HG03045 (cell line): ENCODE results near the gene BTRC.

Source experiments
- ATAC-seq: cut with Tn5 transposase; IDR thresholded peaks from one replicate; pipeline ENCODE4 v1.9.1; 2021; ENCODE audit warnings: mild to moderate bottlenecking, moderate library complexity; ENCODE audit not compliant: unreplicated experiment

The BTRC gene

DNA sequence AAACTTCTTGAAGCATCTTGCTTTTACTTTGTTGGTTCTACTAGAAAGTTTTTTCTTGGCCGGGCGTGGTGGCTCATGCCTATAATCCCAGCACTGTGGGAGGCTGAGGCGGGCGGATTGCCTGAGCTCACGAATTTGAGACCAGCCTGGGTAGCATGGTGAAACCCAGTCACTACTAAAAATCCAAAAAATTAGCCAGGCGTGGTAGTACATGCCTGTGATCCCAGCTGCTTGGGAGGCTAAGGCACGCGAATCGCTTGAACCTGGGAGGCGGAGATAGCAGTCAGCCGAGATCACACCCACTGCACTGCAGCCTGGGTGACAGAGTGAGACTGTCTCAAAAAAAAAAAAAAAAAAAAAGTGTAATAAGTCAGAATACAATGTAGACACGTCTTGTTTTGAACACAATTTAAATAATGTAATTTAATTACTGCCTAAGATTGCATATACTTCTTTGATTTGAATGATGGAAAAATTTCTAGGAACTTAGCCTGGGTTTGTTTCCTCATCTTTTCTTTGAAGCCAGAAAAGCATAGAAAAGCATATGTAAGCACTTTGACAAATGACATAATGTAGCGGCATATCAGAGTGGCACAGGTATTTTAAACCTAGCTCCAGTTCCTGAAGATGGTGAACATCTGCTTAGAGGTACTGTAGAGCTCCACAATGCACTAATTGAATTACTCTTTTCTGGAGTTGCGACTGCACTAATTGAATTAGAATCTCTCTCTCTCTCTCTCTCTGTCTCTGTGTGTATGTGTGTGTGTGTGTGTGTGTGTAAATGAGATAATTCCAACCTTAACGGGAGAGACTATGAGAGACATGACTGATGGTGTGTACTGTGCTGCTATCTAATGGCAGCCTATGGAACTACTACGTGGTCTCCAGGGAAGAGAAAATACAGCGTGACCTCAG is 87.8 kb downstream of the BTRC start:
- no peak for ATAC-seq

GRCh38 chr10:101442456-101442800 is 88.5 kb downstream of the BTRC start:
- no peak for ATAC-seq

GRCh38 chr10:101444058-101444898 is 90.3 kb downstream of the BTRC start:
- ATAC-seq: no peak

GRCh38 chr10:101446071-101446470 is 92.1 kb downstream of the BTRC start:
- no peak for ATAC-seq

DNA sequence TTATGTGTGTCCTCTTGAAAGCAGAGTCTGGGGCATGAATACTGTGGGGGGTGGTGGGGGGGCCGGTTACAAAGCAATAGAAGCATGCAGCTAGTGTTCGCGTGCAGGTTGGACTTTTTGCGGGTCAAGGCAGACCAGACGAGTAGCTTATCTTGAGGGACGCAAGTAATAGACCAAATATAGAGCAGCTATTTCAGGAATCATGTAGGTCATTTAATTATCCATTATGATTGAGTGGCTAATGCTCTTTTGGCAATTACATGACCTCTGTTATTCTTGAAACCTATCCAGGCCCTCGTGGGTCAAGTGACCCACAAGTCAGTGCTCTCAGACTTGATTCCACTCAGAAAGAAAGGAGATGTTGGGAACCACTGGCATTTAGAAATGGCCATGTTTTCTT is 93.0 kb downstream of the BTRC start:
- no peak for ATAC-seq

GRCh38 chr10:101447477-101447876 is 93.5 kb downstream of the BTRC start:
- no peak for ATAC-seq

DNA sequence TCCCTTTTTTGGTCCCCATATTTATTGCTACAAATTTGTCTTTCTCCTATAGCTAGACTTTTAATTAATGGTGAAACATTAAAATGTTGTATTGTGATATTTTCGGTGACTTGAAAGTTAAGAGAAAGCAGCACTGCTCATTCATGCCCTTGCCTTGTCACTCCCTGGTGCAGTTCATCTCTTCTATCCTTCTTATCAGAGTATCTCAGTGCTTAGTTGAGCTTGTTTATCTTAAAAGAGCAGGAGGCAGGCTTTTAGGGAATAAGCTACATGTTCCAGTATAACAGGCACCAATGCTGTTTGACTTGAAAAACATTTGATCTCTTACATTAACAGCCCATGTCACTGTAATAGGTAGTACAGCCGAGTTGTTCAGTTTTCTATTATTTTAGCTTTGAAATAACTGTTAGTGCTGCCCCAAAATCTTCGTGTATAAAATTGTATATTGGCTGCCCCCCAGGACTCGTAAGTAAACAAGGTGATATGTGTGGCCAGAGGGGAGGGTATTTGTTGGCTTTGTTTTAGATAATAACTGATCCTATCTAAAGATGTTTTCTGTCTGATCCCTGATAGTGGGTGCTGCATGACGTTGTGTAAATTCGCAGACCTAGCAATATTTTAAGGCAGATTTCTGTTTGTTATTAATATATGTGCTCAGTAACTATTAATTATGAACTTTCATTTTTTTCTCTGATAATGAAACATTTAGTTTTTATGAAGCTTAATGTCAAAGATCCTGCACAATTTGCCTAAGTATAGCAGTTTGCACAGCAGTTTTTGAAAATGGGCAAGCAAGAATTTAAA is 96.5 kb downstream of the BTRC start:
- no peak for ATAC-seq

GRCh38 chr10:101451261-101451660 is 97.3 kb downstream of the BTRC start:
- no peak for ATAC-seq

- ATAC-seq: no peak
Observed at GRCh38 chr10:101451667-101452069, 97.7 kb downstream of the BTRC start.

GRCh38 chr10:101452176-101452575 is 98.2 kb downstream of the BTRC start:
- ATAC-seq: no peak

GRCh38 chr10:101452593-101452992 is 98.6 kb downstream of the BTRC start:
- ATAC-seq: no peak

GRCh38 chr10:101453318-101453717 is 99.4 kb downstream of the BTRC start:
- ATAC-seq: no peak

- no peak for ATAC-seq
Observed at GRCh38 chr10:101453791-101454718, 100.1 kb downstream of the BTRC start.

DNA sequence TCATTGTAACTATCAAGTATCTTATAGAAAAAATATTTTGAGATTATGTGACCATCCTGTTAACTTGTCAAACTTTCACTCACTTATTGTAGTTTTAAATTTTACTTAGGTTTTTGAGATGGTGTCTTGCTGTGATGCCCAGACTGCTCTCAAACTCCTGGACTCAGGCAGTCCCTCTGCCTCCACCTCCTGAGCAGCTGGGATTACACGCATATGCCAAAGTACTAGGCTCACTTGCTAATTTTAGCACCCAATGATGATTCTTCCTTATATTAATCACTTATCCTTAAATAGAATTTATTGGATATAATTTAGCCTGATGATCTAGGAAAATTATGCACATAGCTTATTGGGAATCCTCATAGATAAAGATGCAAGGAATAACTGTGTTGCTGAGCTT is 104.9 kb downstream of the BTRC start:
- no peak for ATAC-seq

GRCh38 chr10:101464082-101464481 is 110.1 kb downstream of the BTRC start:
- ATAC-seq: no peak

DNA sequence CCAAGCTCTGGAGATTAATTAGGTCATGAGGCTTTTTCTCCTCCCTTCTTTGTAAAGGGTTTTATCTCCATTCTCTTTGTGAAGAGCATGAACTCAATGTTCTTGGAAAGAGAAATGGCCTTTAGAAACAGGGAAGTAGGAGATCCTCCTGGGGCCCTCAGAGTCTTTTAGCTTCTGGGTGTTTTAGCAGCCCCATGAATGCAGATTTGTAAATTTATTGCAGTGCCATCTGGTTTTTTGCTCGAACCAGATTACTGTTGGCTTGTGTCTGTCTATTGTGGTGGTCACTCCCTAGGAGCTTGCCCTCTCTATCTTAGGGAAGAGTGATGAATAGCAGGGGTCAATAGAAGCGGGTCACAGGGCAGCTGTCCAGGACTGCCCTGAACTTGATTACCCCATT is 110.6 kb downstream of the BTRC start:
- ATAC-seq: no peak

- no peak for ATAC-seq
Observed at GRCh38 chr10:101466016-101466912, 112.3 kb downstream of the BTRC start.

DNA sequence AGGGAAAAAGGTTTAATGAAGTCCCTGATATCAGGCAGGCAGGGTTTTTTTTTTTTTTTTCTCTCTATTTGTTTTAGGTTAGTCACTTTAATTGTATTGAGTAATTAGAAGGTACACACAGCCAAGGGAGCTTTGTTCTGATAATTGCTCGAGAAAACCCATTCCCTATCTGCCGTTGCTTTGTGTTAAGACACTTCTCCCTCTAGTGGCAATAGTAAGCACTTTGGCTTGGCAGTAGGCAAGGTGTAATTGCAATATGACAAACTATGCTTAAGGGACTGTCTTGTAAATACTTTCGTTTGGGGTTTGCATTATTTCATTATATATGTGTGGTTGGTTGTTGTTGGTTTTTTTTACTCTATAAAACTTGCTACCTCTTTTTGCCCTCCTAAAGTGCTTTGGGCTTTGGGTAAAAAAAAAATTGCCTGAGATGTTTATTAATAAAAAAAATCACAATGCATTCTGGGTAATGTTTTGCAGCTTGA is 113.4 kb downstream of the BTRC start:
- ATAC-seq: no peak

DNA sequence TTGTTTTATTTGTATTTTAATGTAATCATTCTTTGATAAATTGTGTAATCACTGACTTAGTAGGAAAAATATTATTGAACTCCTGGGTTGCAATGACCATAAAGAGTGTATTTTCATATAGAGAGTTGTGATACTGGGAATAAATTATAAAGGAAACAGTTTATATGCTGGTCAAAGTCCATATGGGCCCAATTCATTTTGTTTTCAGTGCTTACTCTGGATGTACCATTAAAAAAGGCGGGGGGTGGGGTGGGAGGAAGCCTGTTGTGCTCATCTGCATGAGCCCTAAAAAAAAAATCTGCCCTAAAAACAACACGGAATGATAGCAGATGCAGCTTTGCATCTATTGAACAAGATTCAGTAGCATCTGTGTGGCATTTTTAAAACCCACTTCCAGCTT is 114.2 kb downstream of the BTRC start:
- ATAC-seq: no peak
